NCI-H146 treated with DMSO at 0.1 percent for 48 hours (cell line): ENCODE measurements around the gene CLDN24.

Experiments used
- DNase-seq: peaks from one replicate; lab custom pipeline; 2025; ENCODE audit not compliant: unreplicated experiment; lab: John Stamatoyannopoulos, UW

Gene CLDN24

DNA sequence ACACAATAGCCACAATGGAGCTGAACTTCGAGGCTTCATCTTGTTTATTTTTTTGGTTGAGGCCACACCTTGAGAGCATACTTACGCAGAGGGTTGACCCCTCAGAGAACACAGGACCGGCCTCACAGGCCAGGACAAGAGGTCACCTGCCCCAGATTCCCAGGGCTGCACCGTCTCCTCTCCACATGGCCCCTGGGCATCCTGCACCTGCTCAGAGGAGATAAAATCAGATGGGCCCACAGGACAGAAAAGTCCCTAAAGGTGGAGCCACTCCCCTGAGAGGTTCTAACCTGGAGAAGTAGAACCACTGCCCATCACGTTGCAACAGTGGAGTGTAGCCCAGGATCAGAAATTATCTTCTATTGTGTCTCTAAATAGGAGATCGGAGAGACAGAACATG is 1.1 kb upstream of the CLDN24 start:
- no peak for DNase-seq

DNA sequence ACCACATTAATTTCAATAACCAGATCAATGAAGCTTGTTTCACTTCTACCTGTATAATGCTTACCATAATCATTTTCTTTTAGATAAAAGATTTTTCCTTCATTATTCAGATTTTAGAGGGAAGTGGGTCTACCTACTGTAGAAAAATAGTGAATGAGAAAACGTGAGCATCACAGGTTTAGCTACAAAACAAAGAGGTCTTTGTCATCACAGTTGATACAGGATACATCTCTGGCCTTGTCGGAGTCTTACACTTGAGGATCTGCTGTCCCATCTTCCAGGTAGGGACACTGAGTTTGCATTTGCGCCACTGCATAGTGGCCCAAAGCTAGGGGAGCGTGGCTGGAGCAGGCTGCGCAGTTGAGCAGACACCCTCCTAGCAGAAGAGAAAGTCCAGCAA is 710 bp downstream of the CLDN24 start:
- DNase-seq, result no peak

DNA sequence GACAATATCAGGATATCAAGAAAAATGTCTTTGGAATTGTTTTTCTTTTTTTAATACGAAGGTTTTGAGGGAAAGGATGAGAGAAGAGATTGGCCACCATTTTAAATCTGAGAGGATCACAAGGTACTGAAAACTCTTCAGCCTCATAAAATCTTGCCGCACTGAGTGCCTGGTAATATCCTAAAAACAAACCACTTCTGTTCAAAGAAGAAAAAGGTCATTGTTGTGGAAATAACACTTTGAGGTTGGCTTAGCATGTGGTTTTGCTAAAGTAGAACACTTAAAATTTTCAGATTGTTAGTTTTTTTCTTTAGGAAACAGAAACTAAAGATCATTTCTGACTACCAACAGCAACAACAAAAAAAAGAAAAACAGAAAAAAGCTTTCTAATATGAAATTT is 1.1 kb downstream of the CLDN24 start:
- no peak for DNase-seq

DNA sequence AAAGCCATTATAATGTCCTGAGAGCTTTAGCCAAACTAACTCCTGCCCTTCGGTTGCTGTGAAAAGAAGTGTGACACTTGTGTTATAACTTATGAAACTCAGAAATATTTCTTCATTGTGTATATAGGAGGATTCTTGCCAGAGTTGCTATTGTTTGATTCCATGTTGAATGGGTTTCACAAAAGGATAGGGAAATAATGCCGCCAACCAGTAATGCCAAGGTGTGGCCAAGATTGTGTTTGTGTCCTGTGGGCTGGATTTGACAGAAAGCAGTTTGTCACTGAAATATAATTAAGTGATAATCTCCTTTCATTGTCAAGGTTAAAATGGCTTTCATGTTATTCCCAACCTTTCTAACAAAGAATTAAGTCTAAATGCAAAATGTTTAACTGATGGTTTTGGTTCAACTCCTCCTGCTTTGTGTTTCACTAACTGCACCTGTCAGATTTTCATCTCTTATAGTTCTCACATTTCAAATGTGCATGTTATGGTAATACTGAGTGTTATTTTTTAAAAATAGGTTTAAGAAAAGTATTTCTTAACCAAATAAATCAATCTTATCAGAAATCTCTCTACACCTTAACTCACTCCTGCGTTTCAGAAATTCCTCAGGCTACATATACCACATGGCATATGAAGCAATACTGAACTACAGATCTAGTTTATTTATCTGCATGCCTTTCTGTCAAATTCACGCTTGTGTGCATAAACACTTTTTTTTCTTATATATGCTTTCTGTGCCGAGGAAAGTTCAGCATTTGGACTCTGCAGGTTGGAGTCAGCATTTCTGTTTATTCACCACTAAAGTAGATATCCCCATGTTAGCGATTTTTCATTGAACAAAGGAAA is 1.8 kb downstream of the CLDN24 start, which contains the start of gene CLDN22:
CLDN22 (minus strand) TSS at position 66 of the 849 bp plus-strand sequence; CDS start at position 8, 58 bp downstream.
- no peak for DNase-seq

GRCh38 chr4:183318656-183319055 is 3.6 kb downstream of the CLDN24 start:
- no peak for DNase-seq

GRCh38 chr4:183314806-183315205 is 7.4 kb downstream of the CLDN24 start:
- no peak for DNase-seq

DNA sequence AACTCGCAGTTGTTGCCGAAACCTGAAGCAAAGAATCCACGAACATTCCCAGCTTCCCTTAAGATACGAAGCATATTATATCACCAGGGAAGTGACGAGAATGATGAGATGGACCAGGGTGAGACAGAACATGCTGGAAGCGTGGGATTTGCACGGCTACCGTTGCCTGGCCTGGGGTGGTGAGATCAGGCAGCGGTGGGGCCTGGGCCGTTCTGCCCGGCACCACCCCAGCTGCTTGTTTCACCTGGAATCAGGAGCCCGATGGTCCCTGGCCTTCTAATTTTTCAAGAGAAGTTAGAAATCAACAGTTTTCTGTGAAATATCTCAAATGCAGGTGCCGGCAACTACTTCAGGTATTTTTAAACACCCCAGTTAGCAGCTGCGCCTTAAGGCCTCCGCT is 7.9 kb downstream of the CLDN24 start:
- no peak for DNase-seq

GRCh38 chr4:183312841-183313240 is 9.4 kb downstream of the CLDN24 start:
- DNase-seq, result no peak

DNA sequence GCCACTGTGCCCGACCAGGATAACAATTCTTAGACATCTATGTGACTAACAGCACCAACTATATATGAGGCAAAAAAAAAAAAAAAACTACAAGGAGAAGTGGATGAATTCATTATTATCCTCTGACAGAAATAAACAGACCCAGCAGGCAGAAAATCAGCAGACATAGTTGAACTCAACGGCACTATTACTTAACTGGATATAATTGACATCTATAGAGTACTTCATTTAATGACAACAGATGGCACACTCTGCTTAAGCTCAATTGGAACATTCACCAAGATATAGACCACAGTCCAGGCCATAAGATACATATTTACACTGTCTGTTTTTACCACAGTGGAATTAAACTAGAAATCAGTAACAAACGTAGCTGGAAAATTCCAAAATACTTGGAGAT is 15.4 kb downstream of the CLDN24 start:
- no peak for DNase-seq

DNA sequence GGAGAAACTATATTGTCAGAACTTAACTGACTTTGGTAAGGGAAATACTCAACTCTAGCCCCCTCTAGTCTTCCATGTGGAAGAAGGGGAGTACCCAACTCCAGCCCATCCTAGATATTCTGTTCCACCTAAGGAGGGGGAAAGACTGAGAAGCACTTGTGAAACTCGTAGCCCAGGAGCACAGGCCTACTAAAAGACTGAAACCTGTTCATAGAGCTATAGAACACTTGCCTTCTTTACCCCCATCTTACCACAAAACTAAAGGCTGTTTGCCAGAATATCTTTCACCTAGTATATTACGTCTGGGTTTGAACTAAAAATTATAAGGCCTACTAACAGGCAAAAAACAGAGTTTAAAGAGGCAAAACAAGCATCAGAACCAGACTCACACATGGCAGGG is 17.7 kb downstream of the CLDN24 start:
- no peak for DNase-seq

GRCh38 chr4:183304067-183304466 is 18.2 kb downstream of the CLDN24 start:
- no peak for DNase-seq

DNA sequence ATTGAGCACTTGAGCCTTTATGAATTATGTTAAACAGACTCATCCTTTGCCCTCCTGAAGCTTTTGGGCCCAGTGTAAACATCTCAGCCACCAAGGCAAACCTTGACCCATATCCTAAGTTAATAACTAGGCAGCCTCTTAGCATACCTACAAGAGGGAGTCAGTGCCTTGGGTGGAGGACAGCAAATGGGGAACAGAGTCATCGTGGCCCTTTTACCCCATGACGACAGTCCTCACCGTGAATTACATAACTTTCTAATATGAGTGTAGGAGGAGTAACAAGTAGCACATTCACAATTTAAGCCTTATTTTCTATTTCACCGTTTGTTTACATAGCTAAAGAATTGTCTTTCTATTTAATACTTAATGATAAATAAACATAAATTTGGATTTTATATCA is 18.9 kb downstream of the CLDN24 start:
- DNase-seq, result no peak

DNA sequence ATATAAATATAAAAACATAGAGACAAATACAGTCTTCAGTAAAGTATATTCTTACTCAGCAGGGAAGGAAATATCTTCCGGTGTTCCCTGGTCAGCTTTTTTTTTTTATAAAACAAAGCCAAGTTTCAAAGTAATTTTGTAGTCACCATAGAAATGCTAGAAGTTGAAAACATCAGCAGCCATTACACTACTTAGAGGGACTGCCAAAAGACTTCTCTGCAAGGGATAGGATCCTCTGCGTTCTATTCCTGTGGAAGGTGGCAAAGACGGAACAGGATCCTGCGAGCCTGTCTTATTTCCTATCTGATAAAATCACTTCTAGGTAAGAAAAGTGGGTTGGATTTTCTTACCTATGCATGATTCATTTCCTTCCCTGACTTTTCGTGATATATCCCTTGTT is 21.6 kb downstream of the CLDN24 start:
- no peak for DNase-seq

DNA sequence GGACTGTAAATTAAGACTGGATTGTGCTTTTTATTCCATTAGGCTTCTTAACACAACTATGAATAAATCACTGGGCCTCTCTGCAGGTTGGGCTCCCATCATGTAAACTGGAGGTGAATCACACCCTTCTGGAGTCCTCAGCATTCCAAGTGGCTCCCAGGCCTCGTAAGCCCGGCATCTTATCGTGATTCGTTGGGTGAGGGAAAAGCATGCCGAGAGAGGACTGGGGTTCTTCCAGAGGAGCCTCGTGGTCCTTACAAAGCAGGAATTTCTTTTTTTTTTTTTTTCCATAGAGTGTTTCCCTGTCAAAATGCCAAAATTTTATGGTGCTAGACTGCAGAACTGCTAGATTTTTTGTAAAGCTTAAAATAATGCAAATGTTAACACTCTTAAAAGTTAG is 22.2 kb downstream of the CLDN24 start:
- no peak for DNase-seq

DNA sequence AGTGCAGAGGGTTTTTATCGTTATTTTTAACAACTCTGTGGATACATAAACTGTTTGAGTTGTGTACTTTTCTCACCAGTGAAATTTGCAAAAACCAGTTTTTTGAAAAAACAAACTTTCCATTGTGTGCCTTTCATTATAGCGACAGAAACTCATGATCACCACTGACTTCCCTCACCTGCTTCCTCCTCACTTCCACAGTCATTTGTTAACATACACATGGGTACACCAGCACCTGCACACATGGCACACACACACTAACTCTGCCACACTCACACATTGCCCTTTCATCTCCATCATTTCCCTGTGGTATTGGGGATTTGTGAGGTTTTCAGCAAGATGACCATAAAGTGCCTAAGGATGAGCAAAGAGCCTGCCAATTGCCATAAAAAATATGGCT is 22.8 kb downstream of the CLDN24 start:
- no peak for DNase-seq

DNA sequence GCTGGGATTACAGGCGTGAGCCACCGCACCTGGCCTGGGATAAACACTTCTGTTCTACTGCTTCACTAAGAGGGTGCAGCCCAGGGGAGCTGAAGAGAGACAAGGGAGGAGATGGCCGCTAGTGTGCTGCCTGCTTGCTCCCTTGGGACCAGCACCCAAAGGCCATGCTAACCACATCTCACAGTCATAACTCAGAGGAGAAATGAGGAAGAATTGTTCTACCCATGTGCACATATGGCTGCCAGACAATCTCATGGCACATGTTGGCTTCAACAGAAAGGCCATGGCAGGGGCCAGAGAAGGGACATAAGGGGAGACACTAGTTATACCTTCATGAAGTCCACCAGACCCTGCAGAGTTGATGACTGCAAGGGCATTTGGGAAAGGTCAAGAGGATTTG is 24.6 kb downstream of the CLDN24 start:
- DNase-seq, result no peak

GRCh38 chr4:183295711-183296110 is 26.5 kb downstream of the CLDN24 start:
- no peak for DNase-seq

GRCh38 chr4:183291070-183291469 is 31.2 kb downstream of the CLDN24 start:
- no peak for DNase-seq

GRCh38 chr4:183289688-183290087 is 32.5 kb downstream of the CLDN24 start:
- DNase-seq, result no peak

- no peak for DNase-seq
Measured at GRCh38 chr4:183288955-183289354, 33.3 kb downstream of the CLDN24 start.

- DNase-seq, result no peak
Measured at GRCh38 chr4:183287677-183288076, 34.5 kb downstream of the CLDN24 start.

- DNase-seq, result no peak
Measured at GRCh38 chr4:183287309-183287659, 34.9 kb downstream of the CLDN24 start.
